ENCODE results near the gene NIT2.

- TF ChIP-seq CTCF (conservative IDR thresholded peaks at IDR 0.05; ENCODE audit: low read depth, low read length) (no peak), EZH2 (IDR thresholded peaks at IDR 0.05; ENCODE audit: low read length, unreplicated experiment) (no peak)
Observed at GRCh38 chr3:100407164-100407563, 72.6 kb downstream of the NIT2 start.
